ENCODE results near the gene EXOC3L2. TPM values are rescaled to one million over a fixed set of nuclear protein-coding genes. Genes with fewer than 3 reads are reported as not detected.

EXOC3L2 gene
- total RNA-seq, 1 experiment from 2014 or later, result 0.61 TPM

GRCh38 chr19:45222724-45223123, 22.5 kb downstream of the EXOC3L2 start:
- Mint-ChIP-seq H3K27me3 (ENCODE audit: low read depth) (peaks cover 78% of the 10 kb centered on the region), H3K4me3 (no peak overlapping the region), H3K9me3 (no peaks in the 10 kb centered on the region), H3K27ac (no peak overlapping the region), H3K4me1 (peaks cover 4 to 6% of the 10 kb centered on the region in 2 experiments), H3K36me3 (ENCODE audit: insufficient read depth in 1 of 3, low read depth in 3 of 3) (no peaks in the 10 kb centered on the region)
- Histone ChIP-seq H2BK5ac (ENCODE audit: insufficient read length, low read length) (no peak overlapping the region), H3K23me2 (ENCODE audit: insufficient read length, low read depth, low read length, poor library complexity, severe bottlenecking) (peaks cover 4% of the 10 kb centered on the region), H3K56ac (ENCODE audit: insufficient read length, low read depth, low read length) (no peak overlapping the region), H2BK15ac (ENCODE audit: low read depth, low read length) (no peak overlapping the region), H4K5ac (ENCODE audit: insufficient read length, low read depth, low read length) (no peak overlapping the region), H3K4ac (ENCODE audit: low read depth, low read length) (no peak overlapping the region), H4K91ac (ENCODE audit: insufficient read length, low read depth, low read length) (no peak overlapping the region), H3T11ph (ENCODE audit: low read length) (no peak overlapping the region), H3K4me1 (ENCODE audit: insufficient read depth, low read length) (no peaks in the 10 kb centered on the region), H3K23ac (ENCODE audit: insufficient read length, low read depth, low read length) (no peak overlapping the region), H3K9me3 (ENCODE audit: control insufficient read depth, low read depth, low read length) (no peaks in the 10 kb centered on the region), H2AK5ac (ENCODE audit: insufficient read length, low read length) (no peak overlapping the region), H3K9ac (ENCODE audit: extremely low read depth, insufficient read length, low read length) (no peak overlapping the region), H3K4me2 (ENCODE audit: insufficient read depth, insufficient read length, low read length) (no peak overlapping the region), H3K27ac (ENCODE audit: insufficient read length, low read depth, low read length) (no peak overlapping the region), H3K18ac (ENCODE audit: insufficient read length, low read depth, low read length) (no peak overlapping the region), H2BK12ac (ENCODE audit: insufficient read length, low read depth, low read length) (no peak overlapping the region), H4K20me1 (ENCODE audit: control insufficient read depth, insufficient read depth, insufficient read length) (no peaks in the 10 kb centered on the region), H3K14ac (ENCODE audit: insufficient read depth, low read length) (no peak overlapping the region), H2BK120ac (ENCODE audit: low read depth, low read length, poor library complexity, severe bottlenecking) (no peak overlapping the region), H3K27me3 (ENCODE audit: insufficient read depth, low read length) (peaks cover 2% of the 10 kb centered on the region; the same call in 1 of the 2 replicates), H2AFZ (ENCODE audit: low read length) (no peak overlapping the region), H2BK20ac (ENCODE audit: low read depth, low read length, poor library complexity, severe bottlenecking) (no peak overlapping the region), H3K79me2 (ENCODE audit: insufficient read depth, low read length) (no peaks in the 10 kb centered on the region), H4K8ac (replicated peaks; ENCODE audit: insufficient read length, low read depth, low read length) (no peak overlapping the region), H3K79me1 (ENCODE audit: insufficient read depth, low read depth, low read length, poor library complexity, severe bottlenecking) (no peaks in the 10 kb centered on the region)
- WGBS (ENCODE audit: extremely low coverage, insufficient read length, low lambda C conversion rate), result no CpG with 5 or more reads among the region's 6 CpGs
- DNase-seq, result no peak
- TF ChIP-seq, protein P1, sequence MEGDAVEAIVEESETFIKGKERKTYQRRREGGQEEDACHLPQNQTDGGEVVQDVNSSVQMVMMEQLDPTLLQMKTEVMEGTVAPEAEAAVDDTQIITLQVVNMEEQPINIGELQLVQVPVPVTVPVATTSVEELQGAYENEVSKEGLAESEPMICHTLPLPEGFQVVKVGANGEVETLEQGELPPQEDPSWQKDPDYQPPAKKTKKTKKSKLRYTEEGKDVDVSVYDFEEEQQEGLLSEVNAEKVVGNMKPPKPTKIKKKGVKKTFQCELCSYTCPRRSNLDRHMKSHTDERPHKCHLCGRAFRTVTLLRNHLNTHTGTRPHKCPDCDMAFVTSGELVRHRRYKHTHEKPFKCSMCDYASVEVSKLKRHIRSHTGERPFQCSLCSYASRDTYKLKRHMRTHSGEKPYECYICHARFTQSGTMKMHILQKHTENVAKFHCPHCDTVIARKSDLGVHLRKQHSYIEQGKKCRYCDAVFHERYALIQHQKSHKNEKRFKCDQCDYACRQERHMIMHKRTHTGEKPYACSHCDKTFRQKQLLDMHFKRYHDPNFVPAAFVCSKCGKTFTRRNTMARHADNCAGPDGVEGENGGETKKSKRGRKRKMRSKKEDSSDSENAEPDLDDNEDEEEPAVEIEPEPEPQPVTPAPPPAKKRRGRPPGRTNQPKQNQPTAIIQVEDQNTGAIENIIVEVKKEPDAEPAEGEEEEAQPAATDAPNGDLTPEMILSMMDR (conservative IDR thresholded peaks at IDR 0.05), result no peak

Data from H9 (cell line).